ENCODE results near the gene MARK4.
A peak's percentile ranks its signal among the peaks of the same experiment; 100 is the strongest.
"Not testable (repeated sequence)": the region's sequence is repeated elsewhere in the genome, so short reads cannot be mapped to it uniquely, and the experiment has no call there.

MARK4 gene

DNA sequence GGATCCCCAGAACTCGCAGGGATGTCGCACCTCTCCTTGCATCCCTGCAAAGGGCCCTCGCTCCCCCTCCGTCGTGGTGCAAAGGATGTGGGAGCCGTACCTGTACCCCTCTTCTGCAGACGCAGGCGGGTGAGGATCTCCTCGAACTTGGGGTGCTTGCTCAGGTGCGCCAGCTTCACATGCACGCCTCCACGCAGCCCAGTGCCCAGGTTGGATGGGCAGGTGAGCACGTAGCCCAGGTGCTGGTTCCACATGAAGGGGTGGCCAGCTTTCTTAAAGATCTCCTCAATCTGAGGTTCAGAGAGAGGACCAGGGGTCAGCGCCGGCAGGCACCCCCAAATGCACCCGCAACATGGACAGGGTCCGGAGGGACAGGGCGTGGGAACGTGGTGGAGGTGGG, 56.3 kb downstream of the MARK4 start:
- no peak for TF ChIP-seq CTCF (IDR thresholded peaks at IDR 0.05; ENCODE audit: insufficient read depth, low read depth, low read length, missing control alignments)
- no peak overlapping the region for H3K4me3 ChIP-seq (ENCODE audit: low read length)
- DNase-seq (ENCODE audit: low read depth): no peak

DNA sequence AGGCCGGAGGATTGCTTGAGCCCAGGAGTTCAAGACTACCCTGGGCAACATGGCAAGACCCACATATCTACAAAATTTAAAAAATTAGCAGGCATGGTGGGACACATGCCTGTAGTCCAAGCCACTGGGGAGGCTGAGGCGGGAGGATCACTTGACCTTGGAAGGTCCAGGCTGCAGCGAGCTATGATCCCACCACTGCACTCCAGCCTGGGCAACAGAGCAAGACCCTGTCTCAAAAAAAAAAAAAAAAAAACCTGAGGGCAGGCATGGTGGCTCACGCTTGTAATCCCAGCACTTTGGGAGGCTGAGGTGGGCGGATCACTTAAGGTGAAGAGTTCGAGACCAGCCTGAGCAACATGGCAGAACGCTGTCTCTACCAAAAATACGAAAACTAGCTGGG, 58.3 kb downstream of the MARK4 start:
- not testable (repeated sequence) for H3K4me3 ChIP-seq (ENCODE audit: low read length); DNase-seq (ENCODE audit: low read depth)

DNA sequence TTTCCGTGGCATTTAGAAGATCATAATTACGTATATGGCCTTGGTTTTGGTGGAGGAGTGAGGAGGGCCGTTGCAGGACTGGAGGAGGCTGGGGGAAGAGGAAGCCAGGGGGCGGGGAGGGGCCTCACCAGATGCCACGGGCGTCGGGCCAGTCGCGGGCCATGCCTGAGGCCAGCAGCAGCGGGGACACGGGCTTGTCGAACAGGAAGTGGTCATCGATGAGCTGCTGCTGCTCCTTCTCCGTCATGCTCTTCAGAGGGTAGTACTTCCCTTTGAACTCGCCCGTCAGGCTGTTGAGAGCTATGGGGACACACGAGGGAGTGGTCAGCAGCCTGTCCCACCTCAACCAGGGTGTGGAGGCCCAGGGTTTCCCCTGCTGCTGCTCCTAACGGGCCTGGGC, 60.5 kb downstream of the MARK4 start:
- no peak for DNase-seq (ENCODE audit: low read depth)
- H3K4me3 ChIP-seq (ENCODE audit: low read length): no peak overlapping the region
- TF ChIP-seq CTCF (IDR thresholded peaks at IDR 0.05; ENCODE audit: insufficient read depth, low read depth, low read length, missing control alignments): no peak

DNA sequence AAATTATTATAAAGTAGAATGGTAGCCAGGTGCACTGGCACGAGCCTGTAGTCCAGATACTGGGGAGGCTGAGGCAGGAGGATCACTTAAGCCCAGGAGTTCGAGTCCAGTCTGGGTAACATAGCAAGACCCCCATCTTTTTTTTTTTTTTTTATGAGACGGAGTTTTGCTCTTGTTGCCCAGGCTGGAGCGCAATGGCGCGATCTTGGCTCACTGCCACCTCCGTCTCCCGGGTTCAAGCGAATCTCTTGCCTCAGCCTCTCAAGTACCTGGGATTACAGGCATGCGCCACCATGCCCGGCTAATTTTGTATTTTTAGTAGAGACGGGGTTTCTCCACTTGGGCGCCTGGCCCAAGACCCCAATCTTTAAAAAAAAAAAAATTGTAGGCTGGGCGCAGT, 61.2 kb downstream of the MARK4 start:
- H3K4me3 ChIP-seq (ENCODE audit: low read length); DNase-seq (ENCODE audit: low read depth): not testable (repeated sequence)

- no peak for DNase-seq (ENCODE audit: low read depth)
- no peak overlapping the region for H3K4me3 ChIP-seq (ENCODE audit: low read length)
- no peak for TF ChIP-seq CTCF (IDR thresholded peaks at IDR 0.05; ENCODE audit: insufficient read depth, low read depth, low read length, missing control alignments)
These were observed 63.7 kb downstream of the MARK4 start for GRCh38 chr19:45314708-45315245.

GRCh38 chr19:45315304-45315703, 64.2 kb downstream of the MARK4 start:
- DNase-seq (ENCODE audit: low read depth): no peak
- no peak overlapping the region for H3K4me3 ChIP-seq (ENCODE audit: low read length)
- TF ChIP-seq CTCF (IDR thresholded peaks at IDR 0.05; ENCODE audit: insufficient read depth, low read depth, low read length, missing control alignments): no peak

- H3K4me3 ChIP-seq (ENCODE audit: low read length): no peak overlapping the region
- no peak for TF ChIP-seq CTCF (IDR thresholded peaks at IDR 0.05; ENCODE audit: insufficient read depth, low read depth, low read length, missing control alignments)
- peak; percentile 22 for DNase-seq (ENCODE audit: low read depth)
These were observed 70.1 kb downstream of the MARK4 start for GRCh38 chr19:45320997-45321775.

GRCh38 chr19:45321848-45322247, 70.8 kb downstream of the MARK4 start:
- TF ChIP-seq CTCF (IDR thresholded peaks at IDR 0.05; ENCODE audit: insufficient read depth, low read depth, low read length, missing control alignments): no peak
- no peak for DNase-seq (ENCODE audit: low read depth)

More at GRCh38 chr19:45321848-45322247, 70.8 kb downstream of the MARK4 start:
- no peak overlapping the region for H3K4me3 ChIP-seq (ENCODE audit: low read length)
